H1 (cell line): ENCODE results near the gene NINJ2. TPM values are rescaled to one million over a fixed set of nuclear protein-coding genes. Genes with fewer than 3 reads are reported as not detected.

Source experiments
- BACH1 ChIP-seq: IDR thresholded peaks from 2 replicates; pipeline ENCODE4 v1.6.1; 2012; ENCODE audit warnings: low read length, improper control_type of control experiment
- BRCA1 ChIP-seq: IDR thresholded peaks from 2 replicates; pipeline ENCODE4 v1.6.1; 2012; ENCODE audit warnings: low read depth, low read length, improper control_type of control experiment
- CHD2 ChIP-seq: IDR thresholded peaks from 2 replicates; pipeline ENCODE4 v1.6.1; 2012; ENCODE audit warnings: low read length, improper control_type of control experiment
- CHD7 ChIP-seq: fragments of 300-600 bp; sonication (generic); IDR thresholded peaks from 2 replicates; pipeline ENCODE4 v1.7.1; 2012; ENCODE audit warnings: low read length, moderate library complexity, mild to moderate bottlenecking, inconsistent platforms; ENCODE audit not compliant: insufficient replicate concordance
- FOSL1 ChIP-seq: IDR thresholded peaks from 2 replicates; pipeline ENCODE4 v1.6.1; 2011; ENCODE audit warnings: mild to moderate bottlenecking, low read depth, low read length, moderate library complexity; ENCODE audit not compliant: insufficient read depth
- GTF2F1 ChIP-seq: IDR thresholded peaks from 2 replicates; pipeline ENCODE4 v1.6.1; 2012; ENCODE audit warnings: low read depth, low read length, improper control_type of control experiment, borderline replicate concordance
- HDAC6 ChIP-seq: IDR thresholded peaks from one replicate; pipeline ENCODE4 v1.7.1; 2012; ENCODE audit warnings: low read depth, mild to moderate bottlenecking, inconsistent platforms, low read length, moderate library complexity
- KDM4A ChIP-seq: IDR thresholded peaks from one replicate; pipeline ENCODE4 v1.7.1; 2012; ENCODE audit warnings: low read depth, mild to moderate bottlenecking, moderate library complexity, low read length, inconsistent platforms; ENCODE audit not compliant: severe bottlenecking
- RAD21 ChIP-seq, 2 experiments: IDR thresholded peaks in 1 of 2; conservative IDR thresholded peaks in 1 of 2; 2 replicates each; pipeline ENCODE4 v1.6.1; 2011; ENCODE audit warnings: low read depth in 2 of 2, low read length in 2 of 2, improper control_type of control experiment in 1 of 2, inconsistent platforms in 1 of 2, mild to moderate bottlenecking in 1 of 2, moderate library complexity in 1 of 2
- RBBP5 ChIP-seq: IDR thresholded peaks from 2 replicates; pipeline ENCODE4 v1.7.1; 2012; ENCODE audit warnings: low read depth, mild to moderate bottlenecking, inconsistent platforms, low read length, moderate library complexity, borderline replicate concordance
- YY1 ChIP-seq: IDR thresholded peaks from 2 replicates; pipeline ENCODE4 v1.6.1; 2011; ENCODE audit warnings: low read depth, mild to moderate bottlenecking, low read length
- polyA plus RNA-seq, 7 experiments: library from polyadenylated mRNA; depleted of rRNA in 3 of 7; stranded (reverse) in 5 of 7; unstranded in 2 of 7; fragments of >200 nt in 5 of 7; fragments of 200-250 nt in 2 of 7; gene quantifications; 1 replicate in 5 of 7; 2 replicates in 1 of 7; 4 replicates in 1 of 7; pipeline versions ENCODE4 v1.2.1 to v1.2.3, GENCODE V29; 2011 to 2013; ENCODE audit warnings: missing spikeins in 2 of 7, mixed read lengths in 2 of 7
- total RNA-seq: library from RNA; stranded (reverse); fragmentation: NEBNext Ultra II Directional; extraction: Animal tissue kit (Norgen Biotek cat#: 25700); gene quantifications from 2 replicates; pipeline ENCODE4 v1.2.1, GENCODE V29; 2021

Gene NINJ2
- total and polyA plus RNA-seq, 2 of the 8 experiments (the other 6 are each of a cell fraction or from before 2014, with no cell fraction given), result 1.4 TPM; not detected in 1

DNA sequence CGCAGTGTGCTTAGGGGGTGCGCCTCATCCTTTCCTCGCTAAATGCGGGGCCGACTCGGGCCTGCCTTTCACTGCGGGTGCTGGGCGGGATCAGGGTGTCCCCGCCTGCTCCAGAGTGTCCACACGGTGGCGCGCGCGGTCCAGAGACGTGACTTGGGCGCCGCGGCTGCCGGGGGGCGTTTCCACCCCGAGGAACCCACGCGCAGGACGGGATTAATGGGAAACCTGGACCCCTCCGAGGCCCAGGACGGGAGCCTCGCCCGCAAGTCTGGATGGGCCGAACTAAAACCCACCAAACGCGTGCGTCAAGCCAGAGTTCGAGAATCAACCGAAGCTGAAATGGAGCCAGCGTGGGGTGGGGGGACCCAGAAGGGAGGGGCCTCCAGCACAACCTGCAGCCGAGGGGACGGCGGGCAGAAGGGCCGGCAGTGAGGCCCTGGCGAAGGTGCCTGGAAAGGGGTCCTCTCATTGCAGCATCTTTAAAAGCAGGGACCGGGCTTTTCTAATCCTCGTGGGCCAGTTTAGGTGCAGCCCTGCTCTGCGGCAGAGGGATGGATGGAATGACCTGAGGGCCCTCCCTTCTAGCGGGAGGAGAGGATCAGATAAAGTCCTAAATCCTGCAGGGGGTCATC lies 93.3 kb downstream of the NINJ2 start (continued):
- TF ChIP-seq CHD7 (no peak), BACH1 (peak; percentile 73), CHD2 (no peak), KDM4A (peak; percentile 81), RBBP5 (no peak), BRCA1 (no peak), YY1 (no peak), RAD21 (IDR thresholded peaks at IDR 0.05 in 1 of 2, conservative IDR thresholded peaks at IDR 0.05 in 1 of 2; ENCODE audit: low read depth in 2 of 2, low read length in 2 of 2) (peak; percentile 86 to 88), HDAC6 (no peak), GTF2F1 (no peak), FOSL1 (no peak)
